Activated CD8-positive, alpha-beta memory T cell treated with anti-CD3 and anti-CD28 coated beads, Interleukin-2, amount 50 U/mL, for 48 hours (primary cell): ENCODE results near the gene B3GALNT1.
A peak's percentile ranks its signal among the peaks of the same experiment; 100 is the strongest.

Source experiments
- DNase-seq: peaks from one replicate; pipeline ENCODE4 v3.0.0-alpha.2; 2020

B3GALNT1 gene

DNA sequence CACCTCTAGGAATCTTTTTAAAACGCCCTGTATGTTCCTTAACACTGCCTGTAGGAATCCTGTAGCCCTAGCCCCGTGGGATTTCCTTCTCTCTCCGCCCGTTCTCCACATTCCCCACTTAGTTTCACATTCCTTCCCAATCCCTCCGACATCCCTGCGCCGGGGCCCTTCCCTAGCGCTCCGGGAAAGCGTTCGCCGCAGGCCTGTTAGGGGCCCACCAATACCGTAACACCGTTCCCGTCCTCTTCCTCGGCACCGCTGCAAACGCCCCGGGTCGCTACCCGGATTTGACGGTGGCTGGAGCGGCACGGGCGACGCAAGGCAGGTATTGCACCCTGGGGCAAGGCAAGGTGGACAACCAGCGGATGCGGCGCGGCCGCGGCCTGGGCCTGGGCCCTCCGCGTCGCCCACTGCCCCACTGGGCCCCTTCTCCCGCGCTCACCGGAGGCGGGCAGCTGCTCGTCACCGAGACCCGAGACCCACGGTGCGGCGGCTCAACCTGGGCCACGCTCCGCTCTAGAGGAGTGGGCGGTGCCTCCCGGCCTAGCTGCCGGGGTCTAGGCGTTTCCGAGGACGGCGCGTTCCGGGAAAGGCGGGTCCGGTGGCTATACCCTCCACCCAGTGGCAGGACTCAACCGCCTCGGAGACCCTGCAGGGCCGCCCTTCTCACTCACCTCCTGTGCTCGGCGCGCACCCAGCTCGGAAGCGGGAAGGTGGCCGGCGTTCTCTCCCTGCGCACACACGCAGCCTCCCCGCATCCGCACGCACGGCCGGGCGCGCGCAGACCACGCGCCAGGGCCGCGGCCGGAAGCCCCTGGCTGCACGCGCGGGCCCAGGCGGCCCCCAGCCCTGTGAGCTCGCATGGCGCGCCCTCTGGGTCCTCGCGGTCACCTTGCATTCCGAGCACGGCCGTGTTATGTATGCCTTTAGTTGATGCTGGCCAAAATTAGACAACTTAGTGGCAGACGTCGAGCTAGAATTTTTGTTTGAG, at the start of gene B3GALNT1:
Gene B3GALNT1, minus strand, starts transcription at position 789 of the 991 bp plus-strand sequence. CDS start 18,595 bp downstream, outside the sequence.
- DNase-seq = peak; percentile 66

DNA sequence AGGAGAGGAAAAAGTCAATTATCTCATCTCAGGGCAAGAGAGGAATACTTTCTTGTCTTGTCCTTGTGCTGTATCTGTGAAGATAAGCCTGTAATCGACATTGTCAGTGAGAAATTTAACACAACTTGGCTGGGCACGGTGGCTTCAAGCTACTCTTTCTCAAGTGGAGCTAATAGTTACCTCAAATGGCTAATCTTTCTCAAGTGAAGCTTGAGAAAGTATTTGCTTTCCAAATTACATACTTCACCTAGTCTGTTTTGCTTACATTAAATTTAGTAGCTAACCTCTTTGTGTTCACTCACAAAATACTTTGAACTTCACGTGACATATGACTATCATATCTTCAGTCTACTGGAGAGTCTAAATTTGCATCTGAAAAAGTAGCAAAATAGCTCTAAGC, 48.3 kb upstream of the B3GALNT1 start:
- no peak for DNase-seq

DNA sequence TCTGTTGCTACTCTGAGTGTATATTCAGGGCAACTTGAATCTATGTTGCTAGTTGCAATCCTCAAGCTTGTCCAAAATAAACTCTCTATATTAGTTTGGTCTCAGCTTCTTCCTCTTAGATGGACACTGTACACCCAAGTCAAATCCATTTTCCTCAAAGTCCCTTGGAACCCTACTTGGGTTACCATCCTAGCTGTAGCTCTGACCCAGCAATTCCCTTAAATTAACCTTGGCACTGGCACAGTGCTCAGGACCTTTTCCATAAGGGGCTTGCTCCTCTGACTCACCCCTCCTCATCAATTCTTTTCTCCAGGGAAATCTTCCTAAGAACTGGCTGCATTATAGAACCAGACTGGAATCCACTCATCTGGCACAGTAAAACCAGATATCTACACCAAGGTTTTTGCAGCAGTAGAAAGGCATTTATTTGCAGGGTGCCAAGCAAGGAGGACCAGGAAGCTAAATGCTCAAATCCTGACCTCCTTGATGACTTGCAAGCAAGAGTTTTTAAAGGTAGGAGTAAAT, 44.9 kb upstream of the B3GALNT1 start:
- DNase-seq = no peak

- no peak for DNase-seq
Measured at GRCh38 chr3:161149529-161149928, 44.4 kb upstream of the B3GALNT1 start.

- no peak for DNase-seq
Measured at GRCh38 chr3:161148832-161149475, 43.8 kb upstream of the B3GALNT1 start.

- DNase-seq = no peak
Measured at GRCh38 chr3:161142486-161142885, 37.3 kb upstream of the B3GALNT1 start.

DNA sequence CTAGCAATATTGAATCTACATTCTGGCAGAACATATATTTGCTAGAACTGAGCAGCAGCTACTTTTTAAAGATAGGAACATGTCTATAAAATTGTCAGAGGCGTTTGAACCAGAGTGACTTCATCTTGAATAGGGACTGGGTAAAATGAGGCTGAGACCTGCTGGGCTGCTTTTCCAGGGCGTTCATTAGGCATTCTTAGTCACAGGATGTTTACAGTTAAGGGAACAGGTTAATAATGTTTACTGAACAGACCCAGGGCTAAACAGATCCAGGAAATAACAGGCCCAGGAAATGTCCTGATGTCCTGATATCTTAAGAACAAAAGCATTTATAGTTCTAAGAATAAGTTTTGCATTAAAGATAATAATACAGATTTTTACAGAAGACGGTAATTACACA, 34.5 kb upstream of the B3GALNT1 start:
- DNase-seq = no peak

DNA sequence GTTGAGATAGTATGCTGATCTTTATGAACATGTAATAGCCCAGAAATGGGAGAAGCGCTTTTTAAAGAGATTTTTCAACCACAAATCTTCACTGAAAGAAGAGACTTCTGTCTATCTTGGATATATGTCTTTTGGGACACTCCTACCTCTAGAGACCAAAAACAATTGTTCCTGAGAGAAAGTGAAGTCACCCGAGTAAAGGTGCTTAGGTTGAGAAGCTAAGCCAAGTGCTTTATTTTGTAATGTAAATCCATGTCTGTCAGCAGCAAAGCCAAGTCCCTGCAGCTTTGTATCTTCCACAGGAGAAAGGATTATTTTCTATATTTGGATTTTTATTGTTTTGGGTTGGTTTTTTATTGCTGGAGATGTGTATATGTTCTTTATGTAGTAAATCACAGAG, 32.1 kb upstream of the B3GALNT1 start:
- DNase-seq = no peak

GRCh38 chr3:161132391-161132790, 27.2 kb upstream of the B3GALNT1 start:
- DNase-seq = no peak

- no peak for DNase-seq
Measured at GRCh38 chr3:161126495-161126894, 21.3 kb upstream of the B3GALNT1 start.

- DNase-seq = no peak
Measured at GRCh38 chr3:161117646-161118045, 12.5 kb upstream of the B3GALNT1 start.

GRCh38 chr3:161108840-161109239, 3.7 kb upstream of the B3GALNT1 start:
- no peak for DNase-seq

DNA sequence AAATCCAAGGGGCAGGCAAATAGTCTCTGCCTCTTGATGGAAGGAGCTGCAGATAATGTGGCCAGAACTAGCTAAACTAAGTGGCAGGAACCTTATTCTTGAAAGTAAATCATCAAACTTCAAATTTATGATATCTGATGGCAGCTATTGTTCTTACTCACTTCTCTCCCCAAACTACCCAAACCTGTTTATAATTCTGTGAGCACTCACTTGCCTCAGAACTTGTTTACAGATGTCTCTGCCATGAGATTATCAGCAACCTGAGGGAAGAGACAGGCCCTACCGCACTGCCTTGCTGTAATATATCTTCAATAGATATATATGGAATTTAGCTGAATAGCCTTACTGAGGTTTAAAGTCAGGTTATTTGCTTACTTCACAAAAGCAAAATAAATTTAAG, 2.2 kb upstream of the B3GALNT1 start:
- no peak for DNase-seq

GRCh38 chr3:161103776-161104385, 1.3 kb downstream of the B3GALNT1 start:
- no peak for DNase-seq

DNA sequence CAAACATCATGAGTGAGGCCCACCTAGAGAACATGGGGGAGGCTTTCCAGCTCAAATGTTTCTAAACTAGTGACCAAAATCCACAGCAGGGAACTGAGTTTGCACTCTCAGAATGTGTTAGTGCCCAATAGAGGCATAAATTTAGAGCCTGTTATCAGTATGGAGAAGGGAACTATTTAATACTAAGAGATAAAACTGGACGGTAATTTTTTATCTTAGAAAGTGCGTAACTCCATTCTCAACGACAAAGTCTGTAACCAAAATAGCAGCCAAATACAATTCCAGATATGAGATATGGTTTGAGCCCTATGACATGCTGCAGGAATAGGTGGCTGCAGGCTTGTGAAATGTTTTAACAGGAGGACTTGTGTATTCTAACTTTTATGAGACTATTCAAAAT, 3.5 kb downstream of the B3GALNT1 start:
- DNase-seq = no peak

DNA sequence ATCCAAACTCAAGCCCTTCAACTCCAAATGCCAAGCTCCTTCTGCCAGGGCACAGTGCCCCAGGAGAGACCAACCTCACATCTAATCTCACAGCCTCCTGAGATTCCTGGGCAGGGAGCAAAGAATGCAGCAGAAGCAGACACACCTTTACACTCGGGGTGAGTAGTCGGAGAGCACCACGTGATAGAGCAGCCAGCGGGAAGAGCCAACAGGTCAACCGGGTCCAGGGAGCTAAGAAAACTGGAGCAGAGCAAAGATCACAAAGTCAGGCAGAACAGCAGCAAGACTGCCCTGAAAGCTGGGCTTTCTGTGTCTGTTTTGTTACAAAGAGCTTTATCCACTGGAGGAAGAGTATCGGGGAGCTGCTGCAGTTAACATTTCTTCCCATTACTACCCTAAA, 4.2 kb downstream of the B3GALNT1 start:
- DNase-seq = no peak

DNA sequence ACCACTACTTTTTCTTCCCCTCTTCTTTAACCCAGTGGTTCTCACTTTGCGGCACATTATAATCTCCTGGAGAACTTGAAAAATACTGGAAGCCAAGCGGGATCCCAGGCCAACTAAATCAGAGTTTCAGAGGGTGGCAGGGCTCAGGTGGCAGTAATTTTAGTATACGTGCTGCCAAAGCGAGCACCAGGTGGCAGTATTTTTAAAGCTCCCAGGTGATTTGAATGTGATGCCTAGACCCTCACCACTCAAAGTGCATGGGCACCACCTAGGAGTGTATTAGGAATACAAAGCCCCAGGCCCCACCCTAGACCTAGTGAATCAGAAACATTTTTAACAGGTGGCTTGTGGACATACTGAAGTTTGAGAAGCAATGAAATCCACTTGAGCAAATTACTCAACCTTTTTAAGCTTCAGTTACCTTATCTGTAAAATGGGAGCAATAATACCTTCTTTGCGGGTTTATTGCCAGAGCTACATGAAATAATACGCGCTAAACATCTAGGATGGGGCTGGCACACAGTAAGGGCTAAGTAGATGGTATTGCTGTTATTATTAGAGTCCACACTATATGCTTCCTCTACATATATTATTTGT, 8.3 kb downstream of the B3GALNT1 start:
- DNase-seq = no peak

GRCh38 chr3:161093895-161094294, 11.3 kb downstream of the B3GALNT1 start:
- DNase-seq = no peak

DNA sequence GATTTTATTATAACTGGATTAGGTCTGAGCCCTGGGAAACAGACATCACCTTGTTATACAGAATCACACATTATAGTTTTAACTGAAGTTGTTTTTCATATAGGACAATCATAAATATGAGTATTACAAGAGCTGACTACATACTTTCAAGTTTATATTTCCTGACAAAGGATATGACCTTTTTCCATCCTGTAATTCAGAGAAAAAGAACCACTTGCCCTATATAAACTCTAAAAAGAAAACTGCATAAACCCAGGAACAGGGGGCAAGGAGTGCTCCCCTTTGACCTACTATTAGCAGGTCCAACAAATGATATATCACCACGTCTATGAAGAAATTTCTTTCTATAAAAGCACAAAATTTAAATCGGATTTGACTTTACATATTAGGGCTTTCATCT, 20.9 kb downstream of the B3GALNT1 start:
- DNase-seq = no peak

DNA sequence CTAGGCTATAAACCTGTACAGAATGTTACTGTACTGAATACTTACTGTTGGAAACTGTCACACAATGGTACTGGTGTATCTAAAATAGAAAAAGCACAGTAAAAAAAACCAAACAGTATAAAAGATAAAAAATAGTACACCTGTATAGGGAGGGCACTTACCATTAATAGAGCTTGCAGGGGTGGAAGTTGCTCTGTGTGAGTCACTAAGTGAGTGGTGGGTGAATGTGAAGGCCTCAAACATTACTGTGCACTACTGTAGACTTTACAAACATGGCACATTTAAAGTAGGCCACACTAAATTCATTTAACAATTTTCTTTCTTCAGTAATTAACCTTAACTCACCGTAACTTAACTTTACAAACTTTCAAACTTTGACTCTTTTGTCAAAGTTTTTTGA, 22.0 kb downstream of the B3GALNT1 start:
- DNase-seq = no peak

DNA sequence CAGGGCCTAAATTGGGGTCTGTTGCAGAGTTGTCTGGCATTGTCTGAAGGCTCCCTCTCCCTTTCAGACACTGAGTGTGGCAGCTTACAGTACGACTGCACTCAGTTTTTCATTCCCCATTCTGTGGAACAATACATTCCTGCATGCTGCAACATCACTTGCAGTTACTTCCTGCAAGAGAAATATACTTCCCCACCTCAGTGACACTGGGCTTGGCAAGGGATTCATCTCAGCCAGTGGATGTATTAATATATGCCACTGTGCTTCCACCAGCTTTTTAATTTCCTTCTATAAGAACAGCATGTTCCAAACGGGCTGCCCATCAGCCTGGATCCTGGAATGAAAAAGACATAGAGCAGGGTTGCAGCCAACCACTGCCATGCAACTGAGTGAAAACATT, 23.1 kb downstream of the B3GALNT1 start:
- no peak for DNase-seq

- no peak for DNase-seq
Measured at GRCh38 chr3:161081633-161082032, 23.5 kb downstream of the B3GALNT1 start.

DNA sequence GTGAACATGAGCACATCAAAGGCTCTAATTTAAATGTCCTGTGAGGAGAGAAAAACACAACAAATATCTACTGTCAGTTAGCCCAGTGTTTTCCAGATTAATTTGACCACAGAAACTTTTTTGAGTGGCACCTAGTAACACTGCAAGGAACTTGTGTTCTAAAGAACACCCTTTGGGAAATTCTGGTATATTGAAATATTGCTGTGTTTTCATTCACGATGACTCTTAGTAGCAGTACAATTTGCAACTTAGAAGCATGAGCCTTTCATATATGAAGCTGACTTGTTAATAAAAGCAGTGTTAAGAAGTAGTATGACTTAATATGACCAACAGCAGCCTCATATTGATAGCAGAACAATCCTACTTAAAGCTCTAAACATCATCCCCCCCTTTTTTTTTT, 32.0 kb downstream of the B3GALNT1 start:
- DNase-seq = no peak
